Smooth muscle cell (in vitro differentiated cells): Measurements from ENCODE around the gene ERAP2. TPM values are rescaled to one million over a fixed set of nuclear protein-coding genes. Genes with fewer than 3 reads are reported as not detected.

Experiments used
- DNase-seq: peaks from one replicate; lab custom pipeline; 2025; ENCODE audit not compliant: unreplicated experiment; lab: John Stamatoyannopoulos, UW
- H2AFZ ChIP-seq: fragments of 200-600 bp; sonication (generic); 2 replicates; pipeline ENCODE4 v1.6.0; 2016; ENCODE audit warnings: antibody characterized with exemption, low read depth, mild to moderate bottlenecking
- H3F3A ChIP-seq: fragments of 200-600 bp; sonication (generic); 2 replicates; pipeline ENCODE4 v1.6.0; 2017; ENCODE audit warnings: antibody characterized with exemption, low read depth
- H3K27ac ChIP-seq: fragments of 200-600 bp; sonication (generic); 2 replicates; pipeline ENCODE4 v1.5.1; 2016; ENCODE audit warnings: low read depth, mild to moderate bottlenecking
- H3K27me3 ChIP-seq: fragments of 200-600 bp; sonication (generic); 2 replicates; pipeline ENCODE4 v1.6.1; 2016; ENCODE audit warnings: low read depth, mild to moderate bottlenecking
- H3K36me3 ChIP-seq: fragments of 200-600 bp; sonication (generic); 2 replicates; pipeline ENCODE4 v1.5.1; 2016; ENCODE audit warnings: low read depth
- H3K4me1 ChIP-seq: fragments of 200-600 bp; sonication (generic); 2 replicates; pipeline ENCODE4 v1.5.1; 2016; ENCODE audit warnings: low read depth
- H3K4me2 ChIP-seq: fragments of 200-600 bp; sonication (generic); 2 replicates; pipeline ENCODE4 v1.6.0; 2016; ENCODE audit warnings: mild to moderate bottlenecking
- H3K4me3 ChIP-seq: fragments of 200-600 bp; sonication (generic); 2 replicates; pipeline ENCODE4 v1.5.1; 2016; ENCODE audit warnings: mild to moderate bottlenecking
- H3K79me2 ChIP-seq: fragments of 200-600 bp; sonication (generic); 2 replicates; pipeline ENCODE4 v1.6.0; 2016; ENCODE audit warnings: low read depth, mild to moderate bottlenecking
- H3K9ac ChIP-seq: fragments of 200-600 bp; sonication (generic); 2 replicates; pipeline ENCODE4 v1.6.0; 2016; ENCODE audit warnings: low read depth
- H3K9me3 ChIP-seq: fragments of 200-600 bp; sonication (generic); replicated peaks from 2 replicates; pipeline ENCODE4 v1.5.1; 2016; ENCODE audit warnings: low read depth
- H4K20me1 ChIP-seq: fragments of 200-600 bp; sonication (generic); 2 replicates; pipeline ENCODE4 v1.6.0; 2016; ENCODE audit warnings: low read depth
- WGBS: methylation state at CpG from one replicate; pipeline ENCODE4 v1.1.7; 2016; ENCODE audit warnings: low lambda C conversion rate; 5-methylcytosine and 5-hydroxymethylcytosine counted together
- polyA plus RNA-seq: library from polyadenylated mRNA; unstranded; fragments of >200 nt; fragmentation: Nextera tagmentation; extraction: Ambion mirVana; gene quantifications from 2 replicates; pipeline ENCODE4 v1.2.1, GENCODE V29; 2016
- total RNA-seq: library from RNA; depleted of rRNA; stranded (reverse); fragments of >200 nt; gene quantifications from 2 replicates; pipeline ENCODE4 v1.2.3, GENCODE V29; 2014
- TF ChIP-seq, protein P1 (sequence below): fragments of 200-600 bp; sonication (generic); IDR thresholded peaks from 2 replicates; pipeline ENCODE4 v1.5.1; 2017; ENCODE audit warnings: borderline replicate concordance, mild to moderate bottlenecking, antibody characterized with exemption; ENCODE audit not compliant: insufficient read depth, poor library complexity, severe bottlenecking

ERAP2 gene
- total and polyA plus RNA-seq, 2 experiments from 2014 or later = 0.72 TPM; not detected in 1

GRCh38 chr5:96934708-96935558 lies 58.6 kb downstream of the ERAP2 start:
- Histone ChIP-seq H3K4me2 (peak overlapping the region; percentile 86), H3K27me3 (no peaks in the 10 kb centered on the region), H2AFZ (peak overlapping the region; percentile 82), H4K20me1 (peaks cover 13% of the 10 kb centered on the region), H3K27ac (peak overlapping the region; percentile 64), H3K4me3 (peak overlapping the region; percentile 79), H3K36me3 (no peaks in the 10 kb centered on the region), H3K9ac (peak overlapping the region; percentile 58), H3K79me2 (peaks cover 32% of the 10 kb centered on the region), H3K4me1 (peaks cover 20% of the 10 kb centered on the region), H3F3A (peaks cover 7% of the 10 kb centered on the region), H3K9me3 (no peaks in the 10 kb centered on the region)
- TF ChIP-seq, protein P1, sequence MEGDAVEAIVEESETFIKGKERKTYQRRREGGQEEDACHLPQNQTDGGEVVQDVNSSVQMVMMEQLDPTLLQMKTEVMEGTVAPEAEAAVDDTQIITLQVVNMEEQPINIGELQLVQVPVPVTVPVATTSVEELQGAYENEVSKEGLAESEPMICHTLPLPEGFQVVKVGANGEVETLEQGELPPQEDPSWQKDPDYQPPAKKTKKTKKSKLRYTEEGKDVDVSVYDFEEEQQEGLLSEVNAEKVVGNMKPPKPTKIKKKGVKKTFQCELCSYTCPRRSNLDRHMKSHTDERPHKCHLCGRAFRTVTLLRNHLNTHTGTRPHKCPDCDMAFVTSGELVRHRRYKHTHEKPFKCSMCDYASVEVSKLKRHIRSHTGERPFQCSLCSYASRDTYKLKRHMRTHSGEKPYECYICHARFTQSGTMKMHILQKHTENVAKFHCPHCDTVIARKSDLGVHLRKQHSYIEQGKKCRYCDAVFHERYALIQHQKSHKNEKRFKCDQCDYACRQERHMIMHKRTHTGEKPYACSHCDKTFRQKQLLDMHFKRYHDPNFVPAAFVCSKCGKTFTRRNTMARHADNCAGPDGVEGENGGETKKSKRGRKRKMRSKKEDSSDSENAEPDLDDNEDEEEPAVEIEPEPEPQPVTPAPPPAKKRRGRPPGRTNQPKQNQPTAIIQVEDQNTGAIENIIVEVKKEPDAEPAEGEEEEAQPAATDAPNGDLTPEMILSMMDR = no peak
- peak; percentile 91 for DNase-seq
- under 1% methylated on average over 53 of the region's 80 CpGs for WGBS

GRCh38 chr5:96935559-96936430 lies 59.5 kb downstream of the ERAP2 start, which contains the start of gene LNPEP:
TSS of gene LNPEP (plus strand) at chr5:96936080. CDS start at chr5:96936156, 76 bp downstream.
- DNase-seq = peak; percentile 83
- Histone ChIP-seq H3K4me1 (peaks cover 20% of the 10 kb centered on the region), H3K27ac (peak within 1 kb of the TSS; percentile 64), H3K36me3 (no peaks in the 10 kb centered on the region), H3K79me2 (peaks cover 40% of the 10 kb centered on the region), H4K20me1 (peaks cover 20% of the 10 kb centered on the region), H3K9ac (peak within 1 kb of the TSS; percentile 60), H3F3A (peaks cover 7% of the 10 kb centered on the region), H3K4me2 (peak within 1 kb of the TSS; percentile 86), H3K9me3 (no peaks in the 10 kb centered on the region), H2AFZ (peak within 1 kb of the TSS; percentile 82), H3K27me3 (no peaks in the 10 kb centered on the region), H3K4me3 (peak within 1 kb of the TSS; percentile 79)
- under 1% methylated on average over 53 of the region's 79 CpGs for WGBS
- TF ChIP-seq, protein P1 = no peak

- Histone ChIP-seq H3K27me3 (no peaks in the 10 kb centered on the region), H3K27ac (peak overlapping the region; percentile 54), H3F3A (peaks cover 7% of the 10 kb centered on the region), H2AFZ (peak overlapping the region; percentile 62), H3K4me3 (peak overlapping the region; percentile 79), H3K36me3 (no peaks in the 10 kb centered on the region), H3K4me1 (peaks cover 20% of the 10 kb centered on the region), H3K9me3 (no peaks in the 10 kb centered on the region), H3K79me2 (peaks cover 49% of the 10 kb centered on the region), H3K9ac (peak overlapping the region; percentile 60), H3K4me2 (peak overlapping the region; percentile 86), H4K20me1 (peaks cover 23% of the 10 kb centered on the region)
- DNase-seq = peak; percentile 36
- TF ChIP-seq, protein P1 = no peak
- WGBS = under 1% methylated on average over 19 of the region's 27 CpGs
Observed at GRCh38 chr5:96936431-96937320, 60.4 kb downstream of the ERAP2 start.
